ENCODE data around the gene EPHB1.
A peak's percentile ranks its signal among the peaks of the same experiment; 100 is the strongest.

EPHB1 gene

GRCh38 chr3:134922866-134923265 lies 127.8 kb downstream of the EPHB1 start:
- H3K9me3 ChIP-seq (ENCODE audit: low read length): no peaks in the 10 kb centered on the region
- H3K4me1 ChIP-seq (ENCODE audit: insufficient read depth, low read length): peaks cover 5% of the 10 kb centered on the region
- no peak overlapping the region for H3K27ac ChIP-seq (ENCODE audit: low read depth, low read length)
- no peaks in the 10 kb centered on the region for H3K27me3 ChIP-seq (ENCODE audit: control insufficient read depth in 1 of 2, insufficient read depth in 2 of 2, low read length in 2 of 2)
- no peak overlapping the region for H3K4me3 ChIP-seq (ENCODE audit: low read depth in 1 of 2, low read length in 2 of 2)
- no peak overlapping the region for H3K9ac ChIP-seq (ENCODE audit: low read length)
- H3K36me3 ChIP-seq (ENCODE audit: insufficient read depth, low read length): no peaks in the 10 kb centered on the region

GRCh38 chr3:134923286-134923685 lies 128.2 kb downstream of the EPHB1 start:
- Histone ChIP-seq H3K36me3 (ENCODE audit: insufficient read depth, low read length) (no peaks in the 10 kb centered on the region), H3K9ac (ENCODE audit: low read length) (no peak overlapping the region), H3K4me1 (ENCODE audit: insufficient read depth, low read length) (peaks cover 5% of the 10 kb centered on the region), H3K27ac (ENCODE audit: low read depth, low read length) (no peak overlapping the region), H3K4me3 (ENCODE audit: low read depth in 1 of 2, low read length in 2 of 2) (no peak overlapping the region), H3K9me3 (ENCODE audit: low read length) (no peaks in the 10 kb centered on the region), H3K27me3 (ENCODE audit: control insufficient read depth in 1 of 2, insufficient read depth in 2 of 2, low read length in 2 of 2) (no peaks in the 10 kb centered on the region)

- Histone ChIP-seq H3K27me3 (ENCODE audit: control insufficient read depth in 1 of 2, insufficient read depth in 2 of 2, low read length in 2 of 2) (no peaks in the 10 kb centered on the region), H3K4me1 (ENCODE audit: insufficient read depth, low read length) (peaks cover 6% of the 10 kb centered on the region), H3K36me3 (ENCODE audit: insufficient read depth, low read length) (no peaks in the 10 kb centered on the region), H3K27ac (ENCODE audit: low read depth, low read length) (no peak overlapping the region), H3K9me3 (ENCODE audit: low read length) (no peaks in the 10 kb centered on the region), H3K9ac (ENCODE audit: low read length) (no peak overlapping the region), H3K4me3 (ENCODE audit: low read depth in 1 of 2, low read length in 2 of 2) (no peak overlapping the region)
Observed at GRCh38 chr3:134927599-134927998, 132.5 kb downstream of the EPHB1 start.

- H3K4me1 ChIP-seq (ENCODE audit: insufficient read depth, low read length): peaks cover 6% of the 10 kb centered on the region
- no peak overlapping the region for H3K9ac ChIP-seq (ENCODE audit: low read length)
- no peak overlapping the region for H3K4me3 ChIP-seq (ENCODE audit: low read depth in 1 of 2, low read length in 2 of 2)
- H3K27me3 ChIP-seq (ENCODE audit: control insufficient read depth in 1 of 2, insufficient read depth in 2 of 2, low read length in 2 of 2): no peaks in the 10 kb centered on the region
- H3K27ac ChIP-seq (ENCODE audit: low read depth, low read length): no peak overlapping the region
- H3K36me3 ChIP-seq (ENCODE audit: insufficient read depth, low read length): no peaks in the 10 kb centered on the region
- H3K9me3 ChIP-seq (ENCODE audit: low read length): no peaks in the 10 kb centered on the region
Observed at GRCh38 chr3:134928392-134928791, 133.3 kb downstream of the EPHB1 start.

GRCh38 chr3:134928819-134929218 lies 133.8 kb downstream of the EPHB1 start:
- Histone ChIP-seq H3K4me3 (ENCODE audit: low read depth in 1 of 2, low read length in 2 of 2) (no peak overlapping the region), H3K27me3 (ENCODE audit: control insufficient read depth in 1 of 2, insufficient read depth in 2 of 2, low read length in 2 of 2) (no peaks in the 10 kb centered on the region), H3K36me3 (ENCODE audit: insufficient read depth, low read length) (no peaks in the 10 kb centered on the region), H3K9ac (ENCODE audit: low read length) (no peak overlapping the region), H3K9me3 (ENCODE audit: low read length) (no peaks in the 10 kb centered on the region), H3K4me1 (ENCODE audit: insufficient read depth, low read length) (peaks cover 6% of the 10 kb centered on the region), H3K27ac (ENCODE audit: low read depth, low read length) (no peak overlapping the region)

- H3K9me3 ChIP-seq (ENCODE audit: low read length): no peaks in the 10 kb centered on the region
- peaks cover 6% of the 10 kb centered on the region for H3K4me1 ChIP-seq (ENCODE audit: insufficient read depth, low read length)
- H3K27ac ChIP-seq (ENCODE audit: low read depth, low read length): peak overlapping the region; percentile 37
- no peak overlapping the region for H3K9ac ChIP-seq (ENCODE audit: low read length)
- H3K4me3 ChIP-seq (ENCODE audit: low read depth in 1 of 2, low read length in 2 of 2): no peak overlapping the region
- H3K36me3 ChIP-seq (ENCODE audit: insufficient read depth, low read length): no peaks in the 10 kb centered on the region
- H3K27me3 ChIP-seq (ENCODE audit: control insufficient read depth in 1 of 2, insufficient read depth in 2 of 2, low read length in 2 of 2): no peaks in the 10 kb centered on the region
Observed at GRCh38 chr3:134929976-134930375, 134.9 kb downstream of the EPHB1 start.

- H3K9ac ChIP-seq (ENCODE audit: low read length): no peak overlapping the region
- H3K36me3 ChIP-seq (ENCODE audit: insufficient read depth, low read length): no peaks in the 10 kb centered on the region
- peak overlapping the region; percentile 19 for H3K27ac ChIP-seq (ENCODE audit: low read depth, low read length)
- H3K4me3 ChIP-seq (ENCODE audit: low read depth in 1 of 2, low read length in 2 of 2): no peak overlapping the region
- no peaks in the 10 kb centered on the region for H3K27me3 ChIP-seq (ENCODE audit: control insufficient read depth in 1 of 2, insufficient read depth in 2 of 2, low read length in 2 of 2)
- H3K4me1 ChIP-seq (ENCODE audit: insufficient read depth, low read length): peaks cover 6% of the 10 kb centered on the region
- no peaks in the 10 kb centered on the region for H3K9me3 ChIP-seq (ENCODE audit: low read length)
Observed at GRCh38 chr3:134931045-134931785, 136.2 kb downstream of the EPHB1 start.

- Histone ChIP-seq H3K36me3 (ENCODE audit: insufficient read depth, low read length) (no peaks in the 10 kb centered on the region), H3K4me1 (ENCODE audit: insufficient read depth, low read length) (peaks cover 6% of the 10 kb centered on the region), H3K9me3 (ENCODE audit: low read length) (no peaks in the 10 kb centered on the region), H3K4me3 (ENCODE audit: low read depth in 1 of 2, low read length in 2 of 2) (no peak overlapping the region), H3K27me3 (ENCODE audit: control insufficient read depth in 1 of 2, insufficient read depth in 2 of 2, low read length in 2 of 2) (no peaks in the 10 kb centered on the region), H3K27ac (ENCODE audit: low read depth, low read length) (peak overlapping the region; percentile 65), H3K9ac (ENCODE audit: low read length) (no peak overlapping the region)
Observed at GRCh38 chr3:134932035-134932434, 137.0 kb downstream of the EPHB1 start.

GRCh38 chr3:134933997-134934396 lies 138.9 kb downstream of the EPHB1 start:
- no peaks in the 10 kb centered on the region for H3K36me3 ChIP-seq (ENCODE audit: insufficient read depth, low read length)
- no peaks in the 10 kb centered on the region for H3K9me3 ChIP-seq (ENCODE audit: low read length)
- H3K4me1 ChIP-seq (ENCODE audit: insufficient read depth, low read length): peaks cover 6% of the 10 kb centered on the region
- no peaks in the 10 kb centered on the region for H3K27me3 ChIP-seq (ENCODE audit: control insufficient read depth in 1 of 2, insufficient read depth in 2 of 2, low read length in 2 of 2)
- H3K4me3 ChIP-seq (ENCODE audit: low read depth in 1 of 2, low read length in 2 of 2): no peak overlapping the region
- H3K9ac ChIP-seq (ENCODE audit: low read length): no peak overlapping the region
- no peak overlapping the region for H3K27ac ChIP-seq (ENCODE audit: low read depth, low read length)

GRCh38 chr3:134934933-134935332 lies 139.9 kb downstream of the EPHB1 start:
- no peak overlapping the region for H3K4me3 ChIP-seq (ENCODE audit: low read depth in 1 of 2, low read length in 2 of 2)
- no peaks in the 10 kb centered on the region for H3K27me3 ChIP-seq (ENCODE audit: control insufficient read depth in 1 of 2, insufficient read depth in 2 of 2, low read length in 2 of 2)
- peaks cover 6% of the 10 kb centered on the region for H3K4me1 ChIP-seq (ENCODE audit: insufficient read depth, low read length)
- no peak overlapping the region for H3K9ac ChIP-seq (ENCODE audit: low read length)
- no peak overlapping the region for H3K27ac ChIP-seq (ENCODE audit: low read depth, low read length)
- no peaks in the 10 kb centered on the region for H3K9me3 ChIP-seq (ENCODE audit: low read length)
- no peaks in the 10 kb centered on the region for H3K36me3 ChIP-seq (ENCODE audit: insufficient read depth, low read length)

- Histone ChIP-seq H3K9ac (ENCODE audit: low read length) (no peak overlapping the region), H3K9me3 (ENCODE audit: low read length) (no peaks in the 10 kb centered on the region), H3K27me3 (ENCODE audit: control insufficient read depth in 1 of 2, insufficient read depth in 2 of 2, low read length in 2 of 2) (no peaks in the 10 kb centered on the region), H3K36me3 (ENCODE audit: insufficient read depth, low read length) (no peaks in the 10 kb centered on the region), H3K4me3 (ENCODE audit: low read depth in 1 of 2, low read length in 2 of 2) (no peak overlapping the region), H3K27ac (ENCODE audit: low read depth, low read length) (no peak overlapping the region), H3K4me1 (ENCODE audit: insufficient read depth, low read length) (no peaks in the 10 kb centered on the region)
Observed at GRCh38 chr3:134937256-134938028, 142.4 kb downstream of the EPHB1 start.

All from muscle layer of colon (tissue), 2 donors.